ENCODE data around the gene LIF. TPM values are rescaled to one million over a fixed set of nuclear protein-coding genes. Genes with fewer than 3 reads are reported as not detected.

Gene LIF
- total RNA-seq, 4 donors from 2014 or later: not detected

DNA sequence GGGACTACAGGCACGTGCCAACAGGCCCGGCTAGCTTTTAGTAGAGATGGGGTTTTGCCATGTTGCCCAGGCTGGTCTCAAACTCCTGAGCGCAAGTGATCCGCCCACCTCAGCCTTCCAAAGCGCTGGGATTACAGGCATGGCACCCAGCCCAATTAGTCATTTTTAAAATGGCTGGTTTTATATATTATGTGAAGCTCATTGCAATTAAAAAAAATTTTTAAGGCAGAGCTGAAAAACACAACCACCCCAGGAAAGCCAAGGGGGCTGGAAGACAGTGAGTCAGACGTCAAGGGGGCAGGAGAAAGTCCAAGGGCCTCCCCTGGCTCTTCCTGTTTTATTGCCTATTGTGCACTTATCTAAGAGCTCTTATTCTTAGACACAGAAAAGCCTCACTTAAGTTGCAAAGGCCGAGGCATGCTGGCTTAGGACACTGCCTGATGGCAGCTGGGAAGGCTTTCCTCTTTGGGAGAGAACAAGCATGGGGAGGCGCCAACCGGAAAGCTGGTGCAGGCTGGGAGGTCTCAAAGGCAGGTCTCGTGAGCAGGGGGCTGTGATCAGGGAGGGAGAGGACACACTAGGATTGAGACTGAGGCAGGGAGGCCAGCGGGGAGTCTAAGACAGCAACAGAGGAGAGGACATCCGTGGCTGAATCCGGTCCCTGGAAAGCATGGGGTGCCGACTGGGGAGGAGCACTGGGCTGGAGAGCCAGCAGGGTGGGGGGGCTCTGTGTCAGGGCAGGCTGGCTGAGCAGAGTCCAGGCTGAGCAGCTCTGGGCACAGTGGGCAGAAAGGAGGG is 31.2 kb upstream of the LIF start:
- ATAC-seq: no peak
- Histone ChIP-seq H3K4me3 (no peak overlapping the region), H3K36me3 (no peaks in the 10 kb centered on the region), H3K4me1 (no peaks in the 10 kb centered on the region), H3K9me3 (no peaks in the 10 kb centered on the region), H3K27me3 (no peaks in the 10 kb centered on the region), H3K27ac (no peak overlapping the region)
- intact Hi-C loops (cut with DNase I; ENCODE audit: low total_unique reads) (no loop called here), in situ Hi-C loops (cut with MboI; ENCODE audit: low sequenced_read_pairs in 4 of 4) (no loop called here)
- DNase-seq: no peak
- TF ChIP-seq, protein P1, sequence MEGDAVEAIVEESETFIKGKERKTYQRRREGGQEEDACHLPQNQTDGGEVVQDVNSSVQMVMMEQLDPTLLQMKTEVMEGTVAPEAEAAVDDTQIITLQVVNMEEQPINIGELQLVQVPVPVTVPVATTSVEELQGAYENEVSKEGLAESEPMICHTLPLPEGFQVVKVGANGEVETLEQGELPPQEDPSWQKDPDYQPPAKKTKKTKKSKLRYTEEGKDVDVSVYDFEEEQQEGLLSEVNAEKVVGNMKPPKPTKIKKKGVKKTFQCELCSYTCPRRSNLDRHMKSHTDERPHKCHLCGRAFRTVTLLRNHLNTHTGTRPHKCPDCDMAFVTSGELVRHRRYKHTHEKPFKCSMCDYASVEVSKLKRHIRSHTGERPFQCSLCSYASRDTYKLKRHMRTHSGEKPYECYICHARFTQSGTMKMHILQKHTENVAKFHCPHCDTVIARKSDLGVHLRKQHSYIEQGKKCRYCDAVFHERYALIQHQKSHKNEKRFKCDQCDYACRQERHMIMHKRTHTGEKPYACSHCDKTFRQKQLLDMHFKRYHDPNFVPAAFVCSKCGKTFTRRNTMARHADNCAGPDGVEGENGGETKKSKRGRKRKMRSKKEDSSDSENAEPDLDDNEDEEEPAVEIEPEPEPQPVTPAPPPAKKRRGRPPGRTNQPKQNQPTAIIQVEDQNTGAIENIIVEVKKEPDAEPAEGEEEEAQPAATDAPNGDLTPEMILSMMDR (IDR thresholded peaks at IDR 0.05 in 4 of 5, conservative IDR thresholded peaks at IDR 0.05 in 1 of 5): no peak
- no peak for TF ChIP-seq POLR2A (IDR thresholded peaks at IDR 0.05)

DNA sequence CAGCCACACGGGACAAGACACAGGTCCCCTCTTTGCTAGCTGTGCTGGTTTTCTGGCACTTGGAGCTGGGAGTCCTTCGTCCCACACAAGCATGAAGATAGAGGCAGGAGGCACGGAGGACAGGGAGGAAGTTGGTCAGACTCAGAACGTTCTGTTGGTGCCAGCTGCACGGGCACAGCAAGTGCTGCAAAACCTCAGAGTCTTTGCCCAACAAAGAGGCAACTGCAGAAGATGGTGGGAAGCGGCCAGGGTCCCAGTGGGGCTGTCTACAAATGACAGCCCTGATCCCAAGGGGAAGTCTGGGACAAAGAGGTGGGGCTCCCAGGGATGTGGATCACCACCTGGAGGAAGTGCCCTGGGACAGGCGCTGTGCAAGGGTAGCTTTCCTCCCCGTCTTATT is 29.5 kb upstream of the LIF start:
- TF ChIP-seq, protein P1 (IDR thresholded peaks at IDR 0.05 in 4 of 5, conservative IDR thresholded peaks at IDR 0.05 in 1 of 5): no peak
- no peak for TF ChIP-seq POLR2A (IDR thresholded peaks at IDR 0.05)
- H3K27me3 ChIP-seq: no peaks in the 10 kb centered on the region
- H3K9me3 ChIP-seq: no peaks in the 10 kb centered on the region
- in situ Hi-C loops (cut with MboI; ENCODE audit: low sequenced_read_pairs in 4 of 4) (no loop called here), intact Hi-C loops (cut with DNase I; ENCODE audit: low total_unique reads) (no loop called here)
- no peaks in the 10 kb centered on the region for H3K36me3 ChIP-seq
- DNase-seq (no peak), ATAC-seq (no peak)
- no peak overlapping the region for H3K27ac ChIP-seq
- no peak overlapping the region for H3K4me3 ChIP-seq
- H3K4me1 ChIP-seq: no peaks in the 10 kb centered on the region

DNA sequence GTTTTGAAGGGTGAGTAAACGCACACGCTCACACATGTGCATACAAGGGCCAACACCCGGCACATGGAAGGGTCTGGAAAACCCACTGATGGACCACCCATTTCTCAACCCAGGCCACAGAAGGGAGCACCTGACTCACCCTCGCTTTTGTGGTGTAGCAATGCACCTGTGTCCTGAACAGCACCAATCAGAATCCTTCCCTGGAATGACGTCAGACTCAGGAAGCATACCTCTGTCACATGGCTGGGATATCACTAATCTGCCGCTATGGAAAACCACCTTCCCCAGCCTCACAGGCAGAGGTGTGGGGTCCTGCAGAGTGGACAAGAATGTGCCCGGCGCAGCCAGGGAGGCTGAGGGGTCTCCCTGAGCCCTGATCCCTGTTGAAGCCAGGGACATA is 29.1 kb upstream of the LIF start:
- H3K9me3 ChIP-seq: no peaks in the 10 kb centered on the region
- no peaks in the 10 kb centered on the region for H3K4me1 ChIP-seq
- ATAC-seq (no peak), DNase-seq (no peak)
- intact Hi-C loops (cut with DNase I; ENCODE audit: low total_unique reads) (no loop called here), in situ Hi-C loops (cut with MboI; ENCODE audit: low sequenced_read_pairs in 4 of 4) (no loop called here)
- TF ChIP-seq, protein P1 (IDR thresholded peaks at IDR 0.05 in 4 of 5, conservative IDR thresholded peaks at IDR 0.05 in 1 of 5): no peak
- TF ChIP-seq POLR2A (IDR thresholded peaks at IDR 0.05): no peak
- H3K27me3 ChIP-seq: no peaks in the 10 kb centered on the region
- H3K4me3 ChIP-seq: no peak overlapping the region
- H3K27ac ChIP-seq: no peak overlapping the region
- H3K36me3 ChIP-seq: no peaks in the 10 kb centered on the region

DNA sequence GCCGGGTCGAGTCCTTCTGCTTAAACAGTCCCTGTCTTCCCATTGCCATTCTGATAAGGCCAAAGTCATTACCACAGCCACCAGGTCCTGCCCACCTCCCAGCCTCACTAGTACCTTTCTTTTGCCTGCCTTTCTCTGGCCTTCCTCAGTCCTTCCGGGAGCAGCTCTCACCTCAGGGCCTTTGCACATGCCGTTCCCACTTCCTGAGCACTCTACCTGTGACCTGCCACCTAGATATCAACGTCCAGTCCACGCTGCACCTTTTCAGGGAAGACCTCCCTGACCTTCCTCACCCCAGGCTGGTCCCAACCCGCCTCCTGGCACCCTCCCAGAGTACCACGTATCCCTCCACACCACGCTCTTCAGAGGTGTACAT is 27.9 kb upstream of the LIF start:
- ATAC-seq: no peak
- no peak overlapping the region for H3K4me3 ChIP-seq
- no peaks in the 10 kb centered on the region for H3K27me3 ChIP-seq
- in situ Hi-C loops (cut with MboI; ENCODE audit: low sequenced_read_pairs in 4 of 4) (no loop called here), intact Hi-C loops (cut with DNase I; ENCODE audit: low total_unique reads) (no loop called here)
- TF ChIP-seq, protein P1 (IDR thresholded peaks at IDR 0.05 in 4 of 5, conservative IDR thresholded peaks at IDR 0.05 in 1 of 5): no peak
- TF ChIP-seq POLR2A (IDR thresholded peaks at IDR 0.05): no peak
- no peak overlapping the region for H3K27ac ChIP-seq
- H3K4me1 ChIP-seq: no peaks in the 10 kb centered on the region
- H3K9me3 ChIP-seq: no peaks in the 10 kb centered on the region
- DNase-seq: no peak
- H3K36me3 ChIP-seq: no peaks in the 10 kb centered on the region
